ENCODE results near the gene ST3GAL3. TPM values are rescaled to one million over a fixed set of nuclear protein-coding genes. Genes with fewer than 3 reads are reported as not detected.

The ST3GAL3 gene
- polyA plus RNA-seq, 1 donor (not counting 4 experiments of a cell fraction or from before 2014, with no cell fraction given) = 10.0 TPM

DNA sequence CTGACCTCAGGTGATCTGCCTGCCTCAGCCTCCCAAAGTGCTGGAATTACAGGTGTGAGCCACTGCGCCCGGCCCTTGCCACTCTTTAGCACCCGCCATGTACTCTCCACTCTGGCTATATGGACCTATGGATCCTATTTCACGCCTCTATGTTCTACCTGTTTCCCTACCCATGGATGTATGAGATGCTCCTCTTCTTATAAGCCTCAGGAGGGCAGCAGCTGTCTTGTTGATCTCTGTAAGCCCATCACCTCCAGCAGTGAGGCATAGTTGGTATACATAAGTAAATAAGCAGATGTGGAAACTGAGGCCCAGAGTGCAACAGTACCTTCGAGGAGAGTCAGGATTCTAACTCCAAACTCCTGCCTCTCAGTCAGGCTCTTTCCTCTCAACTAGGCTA, 201.5 kb downstream of the ST3GAL3 start:
- DNase-seq (ENCODE audit: low read depth, low spot score) (no peak), FAIRE-seq (peak; percentile 48)

DNA sequence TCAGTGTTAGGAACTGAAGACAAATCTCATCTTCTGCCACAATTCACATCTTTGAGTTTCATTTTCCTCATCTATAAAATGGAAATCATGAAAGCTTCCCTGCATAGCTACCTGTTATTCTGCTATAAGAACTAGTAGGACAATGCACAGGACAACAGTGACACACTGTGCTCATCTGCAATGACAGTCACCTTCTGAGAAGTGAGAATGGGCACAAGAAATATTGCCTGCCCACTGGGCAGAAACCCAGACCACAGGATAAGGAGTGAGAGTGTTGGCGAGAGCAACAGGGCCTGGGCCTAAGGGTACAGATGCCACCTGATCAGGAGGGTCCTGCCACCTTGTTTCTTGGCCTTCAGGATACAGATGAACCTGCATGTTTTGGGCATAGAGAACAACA, 203.0 kb downstream of the ST3GAL3 start:
- peaks cover 4% of the 10 kb centered on the region for H3K79me2 ChIP-seq (ENCODE audit: control insufficient read depth, insufficient read depth, low read length)
- dilution Hi-C loops (cut with MboI; ENCODE audit: extremely low pct_ligation_motif_present, low sequenced_read_pairs) = no loop called here
- no peak overlapping the region for H3K4me3 ChIP-seq (ENCODE audit: control insufficient read depth in 2 of 3, extremely low read depth in 1 of 3, insufficient read depth in 2 of 3, low read depth in 1 of 3, low read length in 3 of 3)
- no peak overlapping the region for H3K9ac ChIP-seq (ENCODE audit: control insufficient read depth, extremely low read depth, insufficient read depth, low read length)
- H4K20me1 ChIP-seq (ENCODE audit: control insufficient read depth, extremely low read depth, insufficient read depth, low read length) = no peaks in the 10 kb centered on the region
- H3K4me1 ChIP-seq (ENCODE audit: control insufficient read depth, extremely low read depth, insufficient read depth, low read length) = peaks cover 37% of the 10 kb centered on the region
- H2AFZ ChIP-seq (ENCODE audit: control insufficient read depth, low read length) = no peak overlapping the region
- FAIRE-seq (peak; percentile 48), DNase-seq (ENCODE audit: low read depth, low spot score) (no peak)
- H3K4me2 ChIP-seq (ENCODE audit: control insufficient read depth, extremely low read depth, insufficient read depth, low read depth, low read length) = no peak overlapping the region
- peaks cover 0 to 5% of the 10 kb centered on the region in 2 experiments for H3K36me3 ChIP-seq (ENCODE audit: control insufficient read depth in 2 of 2, extremely low read depth in 1 of 2, insufficient read depth in 2 of 2, low read length in 2 of 2)
- no peaks in the 10 kb centered on the region for H3K27me3 ChIP-seq (ENCODE audit: control insufficient read depth, extremely low read depth, insufficient read depth, low read length)
- H3K9me1 ChIP-seq (ENCODE audit: control insufficient read depth, extremely low read depth, insufficient read depth, low read length) = no peaks in the 10 kb centered on the region
- no peak overlapping the region for H3K27ac ChIP-seq (ENCODE audit: control insufficient read depth, insufficient read depth, low read length)
- TF ChIP-seq, protein P1, sequence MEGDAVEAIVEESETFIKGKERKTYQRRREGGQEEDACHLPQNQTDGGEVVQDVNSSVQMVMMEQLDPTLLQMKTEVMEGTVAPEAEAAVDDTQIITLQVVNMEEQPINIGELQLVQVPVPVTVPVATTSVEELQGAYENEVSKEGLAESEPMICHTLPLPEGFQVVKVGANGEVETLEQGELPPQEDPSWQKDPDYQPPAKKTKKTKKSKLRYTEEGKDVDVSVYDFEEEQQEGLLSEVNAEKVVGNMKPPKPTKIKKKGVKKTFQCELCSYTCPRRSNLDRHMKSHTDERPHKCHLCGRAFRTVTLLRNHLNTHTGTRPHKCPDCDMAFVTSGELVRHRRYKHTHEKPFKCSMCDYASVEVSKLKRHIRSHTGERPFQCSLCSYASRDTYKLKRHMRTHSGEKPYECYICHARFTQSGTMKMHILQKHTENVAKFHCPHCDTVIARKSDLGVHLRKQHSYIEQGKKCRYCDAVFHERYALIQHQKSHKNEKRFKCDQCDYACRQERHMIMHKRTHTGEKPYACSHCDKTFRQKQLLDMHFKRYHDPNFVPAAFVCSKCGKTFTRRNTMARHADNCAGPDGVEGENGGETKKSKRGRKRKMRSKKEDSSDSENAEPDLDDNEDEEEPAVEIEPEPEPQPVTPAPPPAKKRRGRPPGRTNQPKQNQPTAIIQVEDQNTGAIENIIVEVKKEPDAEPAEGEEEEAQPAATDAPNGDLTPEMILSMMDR (optimal IDR thresholded peaks at IDR 0.05 in 1 of 3, IDR thresholded peaks at IDR 0.05 in 1 of 3, conservative IDR thresholded peaks at IDR 0.05 in 1 of 3; ENCODE audit: extremely low read depth in 1 of 3, insufficient read depth in 2 of 3, low read length in 3 of 3) = no peak
- no peak for TF ChIP-seq EZH2 (IDR thresholded peaks at IDR 0.05; ENCODE audit: low read length)
- no peaks in the 10 kb centered on the region for H3K9me3 ChIP-seq (ENCODE audit: control insufficient read depth, low read depth, low read length)

More for the DNA sequence above, 201.5 kb downstream of the ST3GAL3 start:
- Histone ChIP-seq H3K27ac (ENCODE audit: control insufficient read depth, insufficient read depth, low read length) (no peak overlapping the region), H2AFZ (ENCODE audit: control insufficient read depth, low read length) (no peak overlapping the region), H3K27me3 (ENCODE audit: control insufficient read depth, extremely low read depth, insufficient read depth, low read length) (no peaks in the 10 kb centered on the region), H4K20me1 (ENCODE audit: control insufficient read depth, extremely low read depth, insufficient read depth, low read length) (no peaks in the 10 kb centered on the region), H3K9ac (ENCODE audit: control insufficient read depth, extremely low read depth, insufficient read depth, low read length) (no peak overlapping the region), H3K4me2 (ENCODE audit: control insufficient read depth, extremely low read depth, insufficient read depth, low read depth, low read length) (no peak overlapping the region), H3K36me3 (ENCODE audit: control insufficient read depth in 2 of 2, extremely low read depth in 1 of 2, insufficient read depth in 2 of 2, low read length in 2 of 2) (no peaks in the 10 kb centered on the region), H3K79me2 (ENCODE audit: control insufficient read depth, insufficient read depth, low read length) (no peaks in the 10 kb centered on the region), H3K4me3 (ENCODE audit: control insufficient read depth in 2 of 3, extremely low read depth in 1 of 3, insufficient read depth in 2 of 3, low read depth in 1 of 3, low read length in 3 of 3) (no peak overlapping the region), H3K4me1 (ENCODE audit: control insufficient read depth, extremely low read depth, insufficient read depth, low read length) (peaks cover 22% of the 10 kb centered on the region), H3K9me3 (ENCODE audit: control insufficient read depth, low read depth, low read length) (no peaks in the 10 kb centered on the region), H3K9me1 (ENCODE audit: control insufficient read depth, extremely low read depth, insufficient read depth, low read length) (no peaks in the 10 kb centered on the region)
- no peak for TF ChIP-seq EZH2 (IDR thresholded peaks at IDR 0.05; ENCODE audit: low read length)
- TF ChIP-seq, protein P1 (optimal IDR thresholded peaks at IDR 0.05 in 1 of 3, IDR thresholded peaks at IDR 0.05 in 1 of 3, conservative IDR thresholded peaks at IDR 0.05 in 1 of 3; ENCODE audit: extremely low read depth in 1 of 3, insufficient read depth in 2 of 3, low read length in 3 of 3) = peak; percentile 39 to 67 (median 47)
- dilution Hi-C loops (cut with MboI; ENCODE audit: extremely low pct_ligation_motif_present, low sequenced_read_pairs) = no loop called here

Data from keratinocyte (primary cell).